Body of pancreas (tissue), 4 donors: ENCODE measurements around the gene NKX1-2.

ENCODE experiments used
- POLR2A ChIP-seq, 3 donors: fragments of 450-650 bp; IDR thresholded peaks; one replicate each; pipeline ENCODE4 v1.6.1; 2016; ENCODE audit warnings: antibody characterized with exemption in 3 of 3, mild to moderate bottlenecking in 2 of 3
- TF ChIP-seq, protein P1 (sequence below), 7 experiments: fragments of 450-650 bp in 4 of 7; fragments of 200-600 bp in 3 of 7; sonication (generic) in 3 of 7; IDR thresholded peaks; one replicate each; pipeline ENCODE4 v1.5.1; 2016 to 2019; ENCODE audit warnings: antibody characterized with exemption in 7 of 7

GRCh38 chr10:124416733-124417132 lies 33.1 kb downstream of the NKX1-2 start:
- TF ChIP-seq, protein P1, sequence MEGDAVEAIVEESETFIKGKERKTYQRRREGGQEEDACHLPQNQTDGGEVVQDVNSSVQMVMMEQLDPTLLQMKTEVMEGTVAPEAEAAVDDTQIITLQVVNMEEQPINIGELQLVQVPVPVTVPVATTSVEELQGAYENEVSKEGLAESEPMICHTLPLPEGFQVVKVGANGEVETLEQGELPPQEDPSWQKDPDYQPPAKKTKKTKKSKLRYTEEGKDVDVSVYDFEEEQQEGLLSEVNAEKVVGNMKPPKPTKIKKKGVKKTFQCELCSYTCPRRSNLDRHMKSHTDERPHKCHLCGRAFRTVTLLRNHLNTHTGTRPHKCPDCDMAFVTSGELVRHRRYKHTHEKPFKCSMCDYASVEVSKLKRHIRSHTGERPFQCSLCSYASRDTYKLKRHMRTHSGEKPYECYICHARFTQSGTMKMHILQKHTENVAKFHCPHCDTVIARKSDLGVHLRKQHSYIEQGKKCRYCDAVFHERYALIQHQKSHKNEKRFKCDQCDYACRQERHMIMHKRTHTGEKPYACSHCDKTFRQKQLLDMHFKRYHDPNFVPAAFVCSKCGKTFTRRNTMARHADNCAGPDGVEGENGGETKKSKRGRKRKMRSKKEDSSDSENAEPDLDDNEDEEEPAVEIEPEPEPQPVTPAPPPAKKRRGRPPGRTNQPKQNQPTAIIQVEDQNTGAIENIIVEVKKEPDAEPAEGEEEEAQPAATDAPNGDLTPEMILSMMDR (IDR thresholded peaks at IDR 0.05): no peak
- TF ChIP-seq POLR2A (IDR thresholded peaks at IDR 0.05): no peak
